Esophagus muscularis mucosa (tissue), 3 donors: ENCODE results near the gene ZNF641.

ENCODE experiments used
- CTCF ChIP-seq, 3 experiments: fragments of 200-600 bp in 2 of 3; fragments of 450-650 bp in 1 of 3; sonication (generic) in 2 of 3; IDR thresholded peaks; one replicate each; pipeline ENCODE4 v1.5.1; 2017 to 2019; ENCODE audit warnings: antibody characterized with exemption in 3 of 3, mild to moderate bottlenecking in 2 of 3, moderate library complexity in 1 of 3
- POLR2AphosphoS5 ChIP-seq, 2 donors: sonication (generic); formaldehyde crosslinking; IDR thresholded peaks; one replicate each; pipeline ENCODE4 v1.6.1; 2017; ENCODE audit warnings: antibody characterized with exemption in 2 of 2

GRCh38 chr12:48340943-48341342 lies 9.8 kb downstream of the ZNF641 start:
- TF ChIP-seq CTCF (IDR thresholded peaks at IDR 0.05) (no peak), POLR2AphosphoS5 (IDR thresholded peaks at IDR 0.05) (no peak)
